Fibroblast of lung (primary cell): ENCODE results near the gene DEPDC1. TPM values are rescaled to one million over a fixed set of nuclear protein-coding genes. Genes with fewer than 3 reads are reported as not detected.

Source experiments
- DNase-seq, 2 donors: peaks; one replicate each; pipeline versions ENCODE4 v3.0.0 to v3.0.0-alpha.2; 2010; ENCODE audit warnings: low read depth in 2 of 2
- H2AFZ ChIP-seq: 2 replicates; pipeline ENCODE4 v1.5.1; 2012; ENCODE audit warnings: low read length, control low read depth, inconsistent platforms
- H3K27ac ChIP-seq: 2 replicates; pipeline ENCODE4 v1.5.1; 2011; ENCODE audit warnings: low read length, control low read depth; ENCODE audit not compliant: insufficient read depth
- H3K27me3 ChIP-seq: 2 replicates; pipeline ENCODE4 v1.5.1; 2011; ENCODE audit warnings: mild to moderate bottlenecking, low read length; ENCODE audit not compliant: control insufficient read depth, insufficient read depth
- H3K36me3 ChIP-seq: 2 replicates; pipeline ENCODE4 v1.5.1; 2011; ENCODE audit warnings: low read length; ENCODE audit not compliant: control insufficient read depth, insufficient read depth
- H3K4me1 ChIP-seq: 2 replicates; pipeline ENCODE4 v1.5.1; 2011; ENCODE audit warnings: low read length; ENCODE audit not compliant: control insufficient read depth, insufficient read depth; ENCODE audit errors: extremely low read depth
- H3K4me2 ChIP-seq: 2 replicates; pipeline ENCODE4 v1.5.1; 2011; ENCODE audit warnings: low read length, control low read depth; ENCODE audit not compliant: insufficient read depth; ENCODE audit errors: extremely low read depth
- H3K4me3 ChIP-seq, 4 experiments: fragments of 200-600 bp in 1 of 4; sonication (generic) in 1 of 4; replicated peaks in 1 of 4; 2 replicates each; pipeline ENCODE4 v1.5.1; 2011 to 2016; ENCODE audit warnings: low read length in 4 of 4, low read depth in 3 of 4, mild to moderate bottlenecking in 3 of 4, control low read depth in 2 of 4, inconsistent platforms in 1 of 4, mixed read lengths in 1 of 4; ENCODE audit not compliant: insufficient read depth in 1 of 4; ENCODE audit errors: control extremely low read depth in 1 of 4
- H3K79me2 ChIP-seq: 2 replicates; pipeline ENCODE4 v1.5.1; 2012; ENCODE audit warnings: mild to moderate bottlenecking, low read length, inconsistent platforms; ENCODE audit not compliant: control insufficient read depth, insufficient read depth
- H3K9ac ChIP-seq: 2 replicates; pipeline ENCODE4 v1.5.1; 2011; ENCODE audit warnings: mild to moderate bottlenecking, low read length, control low read depth; ENCODE audit not compliant: insufficient read depth
- H3K9me3 ChIP-seq: 2 replicates; pipeline ENCODE4 v1.5.1; 2012; ENCODE audit warnings: low read depth, low read length; ENCODE audit not compliant: control insufficient read depth, insufficient read depth
- H4K20me1 ChIP-seq: 2 replicates; pipeline ENCODE4 v1.5.1; 2011; ENCODE audit warnings: low read length; ENCODE audit not compliant: control insufficient read depth, insufficient read depth; ENCODE audit errors: extremely low read depth
- CTCF ChIP-seq, 2 donors: IDR thresholded peaks in 1 of 2; conservative IDR thresholded peaks in 1 of 2; 1 replicate in 1 of 2; 2 replicates in 1 of 2; pipeline ENCODE4 v1.5.1; 2011 to 2012; ENCODE audit warnings: low read length in 2 of 2, control low read depth in 1 of 2, inconsistent platforms in 1 of 2, low read depth in 1 of 2, mild to moderate bottlenecking in 1 of 2
- EZH2 ChIP-seq: IDR thresholded peaks from 2 replicates; pipeline ENCODE4 v1.5.1; 2012; ENCODE audit warnings: low read length, control low read depth, mild to moderate bottlenecking; ENCODE audit errors: missing control alignments
- polyA plus RNA-seq, 2 donors: library from polyadenylated mRNA; depleted of rRNA in 1 of 2; stranded (reverse) in 1 of 2; unstranded in 1 of 2; fragments of >200 nt; gene quantifications; 2 replicates each; pipeline ENCODE4 v1.2.1, GENCODE V29; 2011 to 2012; ENCODE audit warnings: missing spikeins in 1 of 2
- total RNA-seq: library from RNA; depleted of rRNA; stranded (reverse); fragments of >200 nt; gene quantifications from 2 replicates; pipeline ENCODE4 v1.2.1, GENCODE V29; 2014

DEPDC1 gene
- total and polyA plus RNA-seq, 2 donors (not counting 1 experiment from before 2014, with no cell fraction given), result 8.0 to 8.8 TPM

DNA sequence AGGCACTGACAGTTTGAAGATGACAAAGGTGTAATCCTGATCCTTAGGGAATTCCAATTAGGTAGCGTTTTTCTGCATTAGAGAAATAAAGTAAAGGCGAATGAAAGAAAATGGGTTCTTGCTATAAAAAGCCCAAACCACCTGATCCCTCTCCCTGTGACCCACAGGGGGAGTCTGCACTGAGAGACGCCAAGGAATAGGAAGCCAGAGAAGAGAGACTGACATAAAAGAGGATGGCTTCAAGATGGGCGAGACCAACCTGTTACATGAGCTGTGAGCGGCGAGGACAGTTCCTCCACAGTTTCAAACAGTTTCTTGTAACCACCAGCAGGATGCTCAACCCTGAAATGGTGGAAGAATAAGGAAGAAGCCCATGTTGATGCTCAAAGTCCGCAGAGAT lies 48.5 kb downstream of the DEPDC1 start:
- no peak overlapping the region for H3K4me3 ChIP-seq
- H3K9me3 ChIP-seq, result no peaks in the 10 kb centered on the region
- H3K4me1 ChIP-seq, result no peaks in the 10 kb centered on the region
- no peaks in the 10 kb centered on the region for H3K36me3 ChIP-seq
- peaks cover 3% of the 10 kb centered on the region for H3K27me3 ChIP-seq
- no peak overlapping the region for H2AFZ ChIP-seq
- H3K4me2 ChIP-seq, result no peak overlapping the region
- DNase-seq, result no peak
- TF ChIP-seq CTCF (conservative IDR thresholded peaks at IDR 0.05 in 1 of 2, IDR thresholded peaks at IDR 0.05 in 1 of 2; ENCODE audit: low read depth in 1 of 2, low read length in 2 of 2) (no peak), EZH2 (no peak)
- no peaks in the 10 kb centered on the region for H3K79me2 ChIP-seq
- H3K27ac ChIP-seq, result no peak overlapping the region
- no peak overlapping the region for H3K9ac ChIP-seq
- no peaks in the 10 kb centered on the region for H4K20me1 ChIP-seq

DNA sequence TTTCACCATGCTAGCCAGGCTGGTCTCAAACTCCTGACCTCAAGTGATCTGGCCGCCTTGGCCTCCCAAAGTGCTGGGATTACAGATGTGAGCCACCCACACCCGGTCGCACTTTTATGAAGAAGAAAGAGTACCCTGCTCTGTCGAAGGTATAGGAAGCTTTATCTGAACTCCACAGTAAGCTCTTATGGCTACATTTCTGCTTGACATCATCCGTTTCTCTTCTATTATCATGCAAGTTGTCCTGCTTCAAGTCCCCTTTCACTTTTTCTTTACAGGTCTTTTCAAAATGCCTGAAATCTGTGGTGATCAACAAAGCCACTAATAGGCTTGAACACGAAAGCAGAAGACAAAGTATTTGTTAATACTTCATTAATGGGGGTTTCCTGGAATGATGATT lies 51.2 kb downstream of the DEPDC1 start:
- no peak for TF ChIP-seq EZH2
- TF ChIP-seq CTCF (conservative IDR thresholded peaks at IDR 0.05 in 1 of 2, IDR thresholded peaks at IDR 0.05 in 1 of 2; ENCODE audit: low read depth in 1 of 2, low read length in 2 of 2), result no peak

DNA sequence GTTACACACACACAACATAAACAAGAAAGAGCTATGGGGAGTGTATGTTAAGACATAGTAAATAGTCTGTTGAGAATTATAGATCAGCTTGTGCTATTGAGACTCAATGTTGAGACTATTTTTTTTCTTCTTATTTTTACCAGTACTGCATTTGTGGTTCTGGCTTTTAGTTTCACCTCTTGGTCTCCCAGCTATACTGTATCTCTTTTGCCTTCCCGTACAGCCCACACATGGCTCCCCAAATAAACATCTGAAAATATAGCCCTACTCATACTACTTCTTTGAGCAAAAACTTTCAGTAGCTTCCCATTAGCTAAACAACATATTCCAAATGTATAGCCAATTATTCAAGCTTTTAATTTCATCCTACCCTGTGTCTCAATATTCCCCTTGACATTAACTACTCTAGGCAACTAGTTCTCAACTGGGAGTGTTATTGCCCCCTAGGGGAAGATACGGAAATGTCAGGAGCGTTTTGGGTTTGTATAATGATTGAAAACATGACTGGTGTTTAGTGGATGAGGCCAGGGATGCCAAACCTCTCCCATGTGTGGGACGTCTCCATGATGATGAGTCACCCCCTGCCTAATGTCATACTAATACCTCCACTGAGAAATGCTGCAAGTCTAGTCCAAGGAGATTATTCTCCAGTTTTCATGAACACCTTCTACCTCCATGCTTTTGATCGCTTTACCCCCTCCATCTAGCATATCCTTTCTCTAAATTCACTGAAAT lies 53.9 kb downstream of the DEPDC1 start:
- H3K9ac ChIP-seq, result no peak overlapping the region
- no peaks in the 10 kb centered on the region for H3K36me3 ChIP-seq
- H3K4me1 ChIP-seq, result no peaks in the 10 kb centered on the region
- H3K4me2 ChIP-seq, result no peak overlapping the region
- H3K27me3 ChIP-seq, result no peaks in the 10 kb centered on the region
- TF ChIP-seq CTCF (conservative IDR thresholded peaks at IDR 0.05 in 1 of 2, IDR thresholded peaks at IDR 0.05 in 1 of 2; ENCODE audit: low read depth in 1 of 2, low read length in 2 of 2), result peak; percentile 72 to 87
- TF ChIP-seq EZH2, result no peak
- DNase-seq, result peak; percentile 60 to 68
- no peak overlapping the region for H3K4me3 ChIP-seq
- H2AFZ ChIP-seq, result no peak overlapping the region
- no peaks in the 10 kb centered on the region for H3K9me3 ChIP-seq
- no peak overlapping the region for H3K27ac ChIP-seq
- no peaks in the 10 kb centered on the region for H3K79me2 ChIP-seq
- no peaks in the 10 kb centered on the region for H4K20me1 ChIP-seq

More for the DNA sequence above, 51.2 kb downstream of the DEPDC1 start:
- no peak overlapping the region for H3K4me2 ChIP-seq
- no peaks in the 10 kb centered on the region for H3K9me3 ChIP-seq
- H3K36me3 ChIP-seq, result no peaks in the 10 kb centered on the region
- H3K27me3 ChIP-seq, result peaks cover 3% of the 10 kb centered on the region
- no peak overlapping the region for H3K4me3 ChIP-seq
- no peak overlapping the region for H3K27ac ChIP-seq
- H3K9ac ChIP-seq, result no peak overlapping the region
- no peaks in the 10 kb centered on the region for H3K4me1 ChIP-seq
- H4K20me1 ChIP-seq, result no peaks in the 10 kb centered on the region
- H2AFZ ChIP-seq, result no peak overlapping the region
- no peaks in the 10 kb centered on the region for H3K79me2 ChIP-seq
- DNase-seq, result no peak
